ENCODE results near the gene STOML1. TPM values are rescaled to one million over a fixed set of nuclear protein-coding genes. Genes with fewer than 3 reads are reported as not detected.

Gene STOML1
- total and polyA plus RNA-seq, 2 experiments from 2014 or later: 2.3 to 2.4 TPM

GRCh38 chr15:74010929-74011540, 18.9 kb upstream of the STOML1 start:
- no peaks in the 10 kb centered on the region for H3F3A ChIP-seq (replicated peaks; ENCODE audit: low read depth)
- no peak overlapping the region for H3K27ac Mint-ChIP-seq
- no peaks in the 10 kb centered on the region for H3K9me3 Mint-ChIP-seq
- peaks cover 9% of the 10 kb centered on the region for H3K79me2 ChIP-seq (replicated peaks; ENCODE audit: insufficient read depth)
- H3K36me3 ChIP-seq (ENCODE audit: insufficient read depth): no peaks in the 10 kb centered on the region
- H3K9me2 ChIP-seq (ENCODE audit: insufficient read depth): no peaks in the 10 kb centered on the region
- no peaks in the 10 kb centered on the region for H3K27me3 Mint-ChIP-seq (ENCODE audit: insufficient read depth, low read depth, poor library complexity)
- no peaks in the 10 kb centered on the region for H3K4me1 ChIP-seq (ENCODE audit: insufficient read depth)
- H3K4me1 Mint-ChIP-seq: peaks cover 3% of the 10 kb centered on the region; the same call in 1 of the 3 replicates
- no peak for DNase-seq (ENCODE audit: low spot score)
- H3K4me2 ChIP-seq: no peak overlapping the region
- H3K4me3 Mint-ChIP-seq: no peak overlapping the region
- H4K20me1 ChIP-seq (replicated peaks; ENCODE audit: insufficient read depth): peaks cover 11% of the 10 kb centered on the region
- no peak overlapping the region for H3K27ac ChIP-seq (ENCODE audit: low read depth)
- TF ChIP-seq ETS1 (IDR thresholded peaks at IDR 0.05): no peak
- no peak for TF ChIP-seq CREB1 (CRISPR knock-in tag; IDR thresholded peaks at IDR 0.05; ENCODE audit: low read depth)
- TF ChIP-seq REST (IDR thresholded peaks at IDR 0.05; ENCODE audit: unreplicated experiment): no peak
- no peak for TF ChIP-seq POLR2AphosphoS5 (IDR thresholded peaks at IDR 0.05; ENCODE audit: low read depth)
- no peak for TF ChIP-seq ZNF462 (CRISPR knock-in tag; IDR thresholded peaks at IDR 0.05)
- no peak for TF ChIP-seq EZH2phosphoT487 (IDR thresholded peaks at IDR 0.05; ENCODE audit: unreplicated experiment)
- no peak for TF ChIP-seq JUNB (IDR thresholded peaks at IDR 0.05; ENCODE audit: unreplicated experiment)
- TF ChIP-seq STAT1 (IDR thresholded peaks at IDR 0.05; ENCODE audit: unreplicated experiment): no peak
- TF ChIP-seq ZNF114 (CRISPR knock-in tag; IDR thresholded peaks at IDR 0.05): no peak
- no peak for TF ChIP-seq EZH2 (IDR thresholded peaks at IDR 0.05; ENCODE audit: low read depth, unreplicated experiment)
- no peak for TF ChIP-seq ZNF331 (CRISPR knock-in tag; IDR thresholded peaks at IDR 0.05; ENCODE audit: low read depth)
- no peak for TF ChIP-seq CTCF (conservative IDR thresholded peaks at IDR 0.05; ENCODE audit: low read depth in 2 of 2)
- no peak for TF ChIP-seq NANOG (IDR thresholded peaks at IDR 0.05; ENCODE audit: borderline replicate concordance)
- H3K4me3 ChIP-seq: no peak overlapping the region
- no peak for ATAC-seq
- no peaks in the 10 kb centered on the region; the same call in 2 of the 3 replicates for H3K36me3 Mint-ChIP-seq (ENCODE audit: low read depth)
- H3K27me3 ChIP-seq (ENCODE audit: insufficient read depth): no peaks in the 10 kb centered on the region
- H2AFZ ChIP-seq: no peak overlapping the region
